Heart left ventricle (tissue), 16 donors: ENCODE measurements around the gene TFDP1. TPM values are rescaled to one million over a fixed set of nuclear protein-coding genes. Genes with fewer than 3 reads are reported as not detected.
A peak's percentile ranks its signal among the peaks of the same experiment; 100 is the strongest.

ENCODE experiments used
- ATAC-seq, 4 donors: fragments of 200-7000 bp; cut with Tn5 transposase; one replicate each; pipeline ENCODE4 v1.9.1; 2020 to 2022; ENCODE audit warnings: moderate library complexity in 4 of 4, mild to moderate bottlenecking in 3 of 4, moderate number of reproducible peaks in 1 of 4
- DNase-seq, 5 donors: peaks; one replicate each; pipeline ENCODE4 v3.0.0-alpha.2; 2020
- H3K27ac ChIP-seq, 12 donors: fragments of 200-600 bp; sonication (generic) in 4 of 12; one replicate each; pipeline versions ENCODE4 v1.5.0 to v1.8.0; 2016 to 2022; ENCODE audit warnings: mild to moderate bottlenecking in 2 of 12
- H3K27me3 ChIP-seq, 9 donors: fragments of 200-600 bp; sonication (generic) in 2 of 9; one replicate each; pipeline versions ENCODE4 v1.5.1 to v1.8.0; 2016 to 2022; ENCODE audit warnings: mild to moderate bottlenecking in 3 of 9
- H3K36me3 ChIP-seq, 9 donors: fragments of 200-600 bp; sonication (generic) in 2 of 9; one replicate each; pipeline versions ENCODE4 v1.5.0 to v1.8.0; 2018 to 2022; ENCODE audit warnings: mild to moderate bottlenecking in 2 of 9
- H3K4me1 ChIP-seq, 12 donors: fragments of 200-600 bp; sonication (generic) in 4 of 12; one replicate each; pipeline versions ENCODE4 v1.5.0 to v1.8.0; 2016 to 2022; ENCODE audit warnings: mild to moderate bottlenecking in 3 of 12
- H3K4me3 ChIP-seq, 12 donors: fragments of 200-600 bp; sonication (generic) in 4 of 12; one replicate each; pipeline versions ENCODE4 v1.5.0 to v1.8.0; 2017 to 2022; ENCODE audit warnings: mild to moderate bottlenecking in 9 of 12, moderate library complexity in 4 of 12
- H3K9me3 ChIP-seq, 12 donors: fragments of 200-600 bp; sonication (generic) in 4 of 12; one replicate each; pipeline versions ENCODE4 v1.5.0 to v1.8.0; 2016 to 2022; ENCODE audit warnings: mild to moderate bottlenecking in 1 of 12
- CTCF ChIP-seq, 12 donors: fragments of 200-600 bp; sonication (generic) in 4 of 12; IDR thresholded peaks; one replicate each; pipeline versions ENCODE4 v1.5.0 to v1.8.0; 2018 to 2022; ENCODE audit warnings: antibody characterized with exemption in 12 of 12, mild to moderate bottlenecking in 5 of 12
- POLR2A ChIP-seq, 2 donors: fragments of 450-650 bp; IDR thresholded peaks; one replicate each; pipeline ENCODE4 v1.6.1; 2017; ENCODE audit warnings: antibody characterized with exemption in 2 of 2, mild to moderate bottlenecking in 2 of 2, moderate library complexity in 2 of 2
- WGBS, 4 donors: extraction: QIAGEN DNeasy Blood & Tissue Kit in 2 of 4; methylation state at CpG; one replicate each; pipeline versions ENCODE4 v1.1.5 to v1.1.7; 2013 to 2018; 5-methylcytosine and 5-hydroxymethylcytosine counted together
- intact Hi-C, 10 donors: fragments of 100-400 bp; cut with DNase I; formaldehyde crosslinking; loops; one replicate each; pipeline versions ENCODE4 v1.11.1 to v1.14.2; 2022
- long read RNA-seq, 3 donors: library from polyadenylated mRNA; unstranded; transcript quantifications; one replicate each; pipeline ENCODE4 v2.0.0, GENCODE V29; 2020 to 2021
- polyA plus RNA-seq, 2 donors: library from polyadenylated mRNA; stranded (reverse); fragments of 200-250 nt; gene quantifications; one replicate each; pipeline ENCODE4 v1.2.3, GENCODE V29; 2013
- total RNA-seq, 9 donors: library from RNA; depleted of rRNA in 2 of 9; stranded (reverse); fragments of >200 nt in 2 of 9; fragmentation: NEBNext Ultra II Directional in 3 of 9; extraction: Animal tissue kit (Norgen Biotek cat#: 25700) in 3 of 9; gene quantifications; one replicate each; pipeline versions ENCODE4 v1.1.0 to v1.2.4, GENCODE V29; 2016 to 2023
- donor health status: ischemic (EF 13 %, LVEDD 7.1; RV severe dilation, severe dysfunction).
- donor health status: healthy with polysubstance abuse.
- donor health status: DM: no; HTN: yes; CAD: no.
- donor health status: DM: no; HTN: no; CAD: no.
- donor health status: ischemic (EF 25% LVEDD 6.9; RV normal size, moderate dysfunction).
- donor health status: ischemic (EF 25% LVEDD 5.7; RV mildly dilated, moderate dysfunction).
- donor health status: healthy.
- donor health status: DM: yes; HTN: yes; CAD: no.
- donor health status: ischemic (EF 35%, LVEDD 5.7; RV mildly dilated, moderate dysfunction).
- donor health status: nonischemic (EF 11% LVEDD 7.7; RV severe dilation, severe dysfunction).
- donor health status: DM: yes; HTN: yes; CAD: no.
- donor health status: PGD.
- donor health status: ischemic (EF 29% LVEDD 5.4; RV normal size, mild dysfunction).
- donor health status: nonischemic (EF 23%, LVEDD 6.1; RV moderate dilation, normal function).

TFDP1 gene
- total RNA-seq (10 to 100 TPM; 39.7 to 50.3 (median 45.8) TPM), polyA plus RNA-seq (10 to 100 TPM; 19.7 to 30.4 TPM)
- long read RNA-seq, donor 1, transcript TFDP1-201 (12 exons, 2,648 nt): major isoform, 39 of 109 reads
- long read RNA-seq, donor 1, partial matches to known transcripts: 7 of 109 reads
- long read RNA-seq, donor 1, other reads (novel, unspliced or antisense): 61 of 109 reads
- long read RNA-seq, donor 2, partial matches to known transcripts: 16 of 44 reads
- long read RNA-seq, donor 2, other reads (novel, unspliced or antisense): 28 of 44 reads
- long read RNA-seq, donor 3, transcript TFDP1-201 (12 exons, 2,648 nt): major isoform, 32 of 108 reads
- long read RNA-seq, donor 3, partial matches to known transcripts: 9 of 108 reads
- long read RNA-seq, donor 3, other reads (novel, unspliced or antisense): 65 of 108 reads

- intact Hi-C loops: no loop called here
- 3 to 9% (median 4%) methylated on average over 36 to 92 of the region's 92 CpGs for WGBS, 4 donors
- DNase-seq (peak; percentile 70 to 89 (median 77)), ATAC-seq (peak; percentile 57 to 92 (median 82))
- TF ChIP-seq CTCF (IDR thresholded peaks at IDR 0.05) (no peak), POLR2A (IDR thresholded peaks at IDR 0.05) (no peak)
- Histone ChIP-seq H3K27me3 (no peaks in the 10 kb centered on the region), H3K27ac (no peak within 1 kb of the TSS), H3K9me3 (no peaks in the 10 kb centered on the region), H3K4me3 (peak within 1 kb of the TSS; percentile 43 to 76 (median 58)), H3K36me3 (peaks cover 0 to 16% (median 4%) of the 10 kb centered on the region in 9 donors), H3K4me1 (peaks cover 0 to 21% (median 8%) of the 10 kb centered on the region in 12 donors)
Measured at GRCh38 chr13:113584205-113584869, at the start of gene TFDP1. TFDP1 (plus strand) TSS chr13:113584753; CDS start chr13:113585838, 1,085 bp downstream.

- peaks cover 0 to 79% (median 48%) of the 10 kb centered on the region in 9 donors for H3K36me3 ChIP-seq
- WGBS, 4 donors: 94 to 97% (median 95%) methylated on average over 13 of the region's 13 CpGs
Measured at GRCh38 chr13:113535381-113535781, 49.2 kb upstream of the TFDP1 start.

GRCh38 chr13:113536461-113537110 is 48.0 kb upstream of the TFDP1 start:
- no peak for TF ChIP-seq POLR2A (IDR thresholded peaks at IDR 0.05)
- no peak for TF ChIP-seq CTCF (IDR thresholded peaks at IDR 0.05)
- H3K9me3 ChIP-seq: no peaks in the 10 kb centered on the region
- ATAC-seq (no peak), DNase-seq (no peak)
- intact Hi-C loops: no loop called here
- H3K36me3 ChIP-seq: peaks cover 0 to 75% (median 41%) of the 10 kb centered on the region in 9 donors
- peaks cover 0 to 14% (median 4%) of the 10 kb centered on the region in 12 donors for H3K4me1 ChIP-seq
- H3K27ac ChIP-seq: no peak overlapping the region
- H3K27me3 ChIP-seq: no peaks in the 10 kb centered on the region
- H3K4me3 ChIP-seq: no peak overlapping the region
- 91 to 95% (median 93%) methylated on average over 18 of the region's 18 CpGs for WGBS, 4 donors

More at GRCh38 chr13:113535381-113535781, 49.2 kb upstream of the TFDP1 start:
- no peak for TF ChIP-seq CTCF (IDR thresholded peaks at IDR 0.05)
- no peak for TF ChIP-seq POLR2A (IDR thresholded peaks at IDR 0.05)
- Histone ChIP-seq H3K4me3 (no peak overlapping the region), H3K27ac (no peak overlapping the region), H3K9me3 (no peaks in the 10 kb centered on the region), H3K4me1 (peaks cover 0 to 14% (median 4%) of the 10 kb centered on the region in 12 donors), H3K27me3 (no peaks in the 10 kb centered on the region)
- DNase-seq (no peak), ATAC-seq (no peak)
- intact Hi-C loops: no loop called here

- Histone ChIP-seq H3K4me1 (peaks cover 0 to 12% (median 2%) of the 10 kb centered on the region in 12 donors), H3K27ac (no peak overlapping the region), H3K4me3 (no peak overlapping the region), H3K27me3 (no peaks in the 10 kb centered on the region), H3K36me3 (peaks cover 0 to 69% (median 41%) of the 10 kb centered on the region in 9 donors), H3K9me3 (no peaks in the 10 kb centered on the region)
- TF ChIP-seq CTCF (IDR thresholded peaks at IDR 0.05) (no peak), POLR2A (IDR thresholded peaks at IDR 0.05) (no peak)
- ATAC-seq (no peak), DNase-seq (no peak)
- intact Hi-C loops: no loop called here
- whole genome bisulfite sequencing, 4 donors: 91 to 96% (median 94%) methylated on average over 19 of the region's 19 CpGs
Measured at GRCh38 chr13:113537205-113537604, 47.3 kb upstream of the TFDP1 start.
